ENCODE data around the gene ARID3A.

ARID3A gene

DNA sequence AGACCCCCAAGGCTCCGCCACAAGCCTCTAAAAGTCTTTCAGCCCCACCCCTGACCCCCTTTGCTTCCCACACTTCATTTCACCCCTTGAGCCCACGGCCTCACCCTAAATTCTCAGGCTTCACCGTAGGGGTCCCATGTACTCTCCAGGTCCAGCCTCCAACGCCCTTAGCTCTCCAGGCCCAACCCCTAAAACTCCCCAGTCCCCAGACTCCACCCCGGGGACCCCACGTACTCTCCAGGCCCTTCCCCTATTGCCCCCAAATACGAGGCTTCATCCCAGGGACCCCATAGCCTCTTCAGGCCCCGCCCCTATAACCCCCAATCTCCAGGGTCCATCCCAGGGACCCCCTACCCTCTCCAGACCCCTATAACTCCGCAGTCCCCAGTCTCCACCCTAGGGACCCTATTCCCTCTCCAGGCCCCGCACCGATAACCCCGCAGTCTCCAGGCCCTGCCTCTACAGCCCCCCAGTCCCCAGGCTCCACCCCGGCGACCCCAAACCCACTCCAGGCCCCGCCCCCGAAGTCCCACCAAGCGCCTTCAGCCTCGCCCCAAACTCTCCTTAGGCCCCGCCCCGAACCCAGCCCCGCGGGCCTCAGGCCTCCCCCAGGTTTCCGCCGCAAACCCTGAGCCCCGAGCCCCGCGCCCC, 33.5 kb upstream of the ARID3A start:
- DNase-seq (ENCODE audit: low read depth), result no peak

- peak; percentile 53 for DNase-seq (ENCODE audit: low read depth)
These were observed 32.7 kb upstream of the ARID3A start, which contains the start of the genes MED16 and RNU6-9 for GRCh38 chr19:892894-893689. MED16 (minus strand) TSS chr19:893187; CDS start chr19:891131, 2,056 bp downstream. RNU6-9 (plus strand) TSS chr19:893484.

GRCh38 chr19:896434-896833, 29.4 kb upstream of the ARID3A start:
- DNase-seq (ENCODE audit: low read depth), result no peak

- DNase-seq (ENCODE audit: low read depth), result no peak
These were observed 28.8 kb upstream of the ARID3A start for GRCh38 chr19:896999-897398.

GRCh38 chr19:897442-898039, 28.3 kb upstream of the ARID3A start:
- DNase-seq (ENCODE audit: low read depth), result no peak

DNA sequence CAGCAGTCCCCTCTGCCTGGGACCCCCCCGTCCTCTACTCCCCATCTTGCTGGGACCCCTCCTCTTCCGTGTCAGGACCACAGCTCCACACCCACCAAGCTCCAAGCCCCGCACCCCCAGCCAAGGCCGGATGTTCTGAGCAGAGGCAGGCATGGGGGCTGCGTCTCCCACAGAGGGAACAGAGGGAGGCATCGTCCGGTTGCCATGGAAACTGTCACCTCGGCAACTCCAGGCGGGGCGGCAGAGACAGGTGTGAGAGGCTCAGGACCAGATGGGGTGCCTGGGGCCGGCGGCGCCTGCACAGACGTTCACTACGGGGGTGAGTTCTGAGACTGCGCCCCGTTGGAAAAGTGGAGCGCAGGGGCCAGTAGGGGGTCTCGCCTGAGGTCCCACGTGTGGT, 27.2 kb upstream of the ARID3A start:
- no peak for DNase-seq (ENCODE audit: low read depth)

DNA sequence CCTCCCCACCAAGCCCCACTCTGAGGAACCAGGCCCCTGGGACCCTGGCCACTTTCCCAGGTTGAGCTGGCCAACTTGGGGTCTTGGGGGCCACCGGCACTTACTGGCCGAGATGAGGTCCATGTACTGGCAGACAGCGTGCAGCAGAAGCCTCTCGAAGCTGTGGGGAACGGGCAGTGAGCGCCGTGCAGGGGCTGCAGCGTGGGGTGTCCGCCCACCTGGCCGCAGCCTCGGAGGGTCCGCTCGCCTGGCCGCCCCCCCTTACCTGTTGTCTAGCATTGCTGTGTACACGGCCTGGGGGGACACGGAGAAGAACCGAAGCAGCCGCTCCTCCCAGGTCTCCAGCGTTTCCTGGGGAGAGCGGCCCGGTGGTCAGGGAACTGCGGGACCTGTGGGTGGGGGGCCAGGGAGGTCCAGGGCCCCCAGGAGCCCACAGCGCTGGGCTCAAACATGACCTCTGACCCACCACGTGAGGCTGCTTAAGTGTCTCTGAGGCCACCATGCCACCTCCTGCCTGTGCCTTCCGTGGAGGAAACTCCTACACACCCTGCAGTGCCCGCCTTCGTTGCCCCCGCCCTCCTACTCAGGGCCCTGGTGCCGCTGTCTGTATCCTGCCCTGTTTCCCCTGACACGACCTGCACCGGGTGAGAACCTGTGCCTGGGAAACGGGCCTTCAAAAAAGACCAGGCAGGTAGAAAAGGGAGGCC, 26.3 kb upstream of the ARID3A start:
- DNase-seq (ENCODE audit: low read depth), result no peak

DNA sequence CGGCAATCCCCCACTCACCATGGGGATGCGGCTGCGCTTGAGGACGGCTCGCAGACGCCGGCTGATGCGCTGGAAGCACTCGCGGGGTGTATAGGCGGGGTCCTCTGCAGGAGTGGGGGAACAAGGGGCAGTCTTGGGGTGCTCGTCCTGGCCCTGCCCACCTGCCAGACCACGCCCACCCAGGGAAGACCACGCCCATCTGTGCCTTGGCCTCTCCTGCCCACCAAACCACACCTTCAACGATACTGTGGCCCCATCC, 25.9 kb upstream of the ARID3A start:
- no peak for DNase-seq (ENCODE audit: low read depth)

DNA sequence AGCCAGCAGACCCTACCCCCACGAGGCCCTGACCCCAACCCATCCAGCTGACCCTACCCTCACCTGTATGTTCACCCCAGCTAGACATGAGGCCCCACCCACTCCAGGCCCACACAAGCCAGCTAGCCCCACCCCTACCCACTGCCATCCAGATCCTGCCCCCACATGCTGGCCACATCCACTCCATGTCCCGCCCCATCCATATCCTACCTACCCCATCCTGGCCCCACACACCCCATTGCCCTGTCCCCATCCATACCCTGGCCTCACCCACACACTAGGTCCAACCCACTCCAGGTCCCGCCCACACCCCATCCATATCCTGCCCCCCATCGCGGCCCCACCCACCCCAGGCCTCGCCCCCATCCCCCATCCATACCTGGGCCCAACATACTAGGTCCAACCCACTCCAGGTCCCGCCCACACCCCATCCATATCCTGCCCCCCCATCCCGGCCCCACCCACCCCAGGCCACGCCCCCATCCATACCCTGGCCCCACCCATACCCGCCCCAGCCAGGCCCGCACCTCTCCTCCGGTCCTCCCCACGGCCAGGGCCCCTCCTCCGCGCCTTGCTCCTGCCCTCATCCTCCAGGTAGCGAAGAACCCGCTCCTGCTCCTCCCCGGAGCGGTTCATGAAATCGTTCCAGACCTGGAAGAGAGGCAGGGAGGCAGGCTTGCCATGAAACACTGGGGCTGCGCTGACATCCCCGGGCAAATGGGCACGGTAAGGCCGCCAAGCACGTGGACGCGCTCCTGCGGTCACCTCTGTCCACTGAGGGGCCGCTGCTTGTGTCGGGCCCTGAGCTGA, 25.3 kb upstream of the ARID3A start:
- DNase-seq (ENCODE audit: low read depth), result no peak

- no peak for DNase-seq (ENCODE audit: low read depth)
These were observed 24.4 kb upstream of the ARID3A start for GRCh38 chr19:901216-902092.

DNA sequence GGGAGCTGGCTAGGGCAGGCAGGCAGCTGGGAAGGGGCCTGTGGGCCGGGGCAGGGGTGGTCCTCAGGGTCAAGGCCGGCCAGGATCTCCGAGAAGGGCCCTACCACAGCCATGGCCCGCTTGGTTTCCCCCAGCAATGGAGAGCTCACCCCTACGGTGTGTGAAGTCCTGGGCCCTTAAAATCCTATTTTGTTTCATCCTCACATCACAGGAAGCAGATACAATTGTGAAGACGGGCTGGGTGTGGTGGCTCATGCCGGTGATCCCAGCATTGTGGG, 23.8 kb upstream of the ARID3A start:
- no peak for DNase-seq (ENCODE audit: low read depth)

DNA sequence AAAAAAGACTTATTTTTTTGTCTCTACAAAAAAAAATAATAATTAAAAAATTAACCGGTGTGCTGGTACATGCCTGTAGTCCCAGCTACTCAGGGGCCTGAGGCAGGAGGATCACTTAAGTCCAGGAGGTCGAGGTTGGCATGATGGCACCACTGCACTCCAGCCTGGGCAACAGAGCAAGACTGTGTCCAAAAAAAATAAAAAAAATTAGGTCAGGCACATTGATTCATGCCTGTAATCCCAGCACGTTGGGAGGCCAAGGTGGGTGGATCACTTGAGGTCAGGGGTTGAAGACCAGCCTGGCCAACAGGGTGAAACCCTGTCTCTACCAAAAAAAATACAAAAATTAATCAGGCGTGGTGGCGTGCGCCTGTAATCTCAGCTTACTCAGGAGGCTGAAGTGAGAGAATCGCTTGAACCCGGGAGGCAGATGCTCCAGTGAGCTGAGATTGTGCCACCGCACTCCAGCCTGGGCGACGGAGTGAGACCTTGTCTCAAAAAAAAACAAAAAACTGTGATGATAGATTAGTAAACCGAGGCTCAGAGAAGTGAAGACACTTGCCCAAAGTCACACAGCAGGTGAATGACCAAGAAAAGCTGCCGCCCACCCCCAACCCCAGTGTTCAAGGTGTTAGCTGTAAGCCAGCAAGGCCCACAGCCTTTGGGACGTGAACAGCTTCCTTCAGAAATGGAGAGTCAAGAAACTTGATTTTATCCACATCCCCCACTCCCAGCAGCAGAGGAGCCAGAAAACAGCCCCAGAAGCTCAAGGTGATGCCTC, 23.2 kb upstream of the ARID3A start:
- no peak for DNase-seq (ENCODE audit: low read depth)

DNA sequence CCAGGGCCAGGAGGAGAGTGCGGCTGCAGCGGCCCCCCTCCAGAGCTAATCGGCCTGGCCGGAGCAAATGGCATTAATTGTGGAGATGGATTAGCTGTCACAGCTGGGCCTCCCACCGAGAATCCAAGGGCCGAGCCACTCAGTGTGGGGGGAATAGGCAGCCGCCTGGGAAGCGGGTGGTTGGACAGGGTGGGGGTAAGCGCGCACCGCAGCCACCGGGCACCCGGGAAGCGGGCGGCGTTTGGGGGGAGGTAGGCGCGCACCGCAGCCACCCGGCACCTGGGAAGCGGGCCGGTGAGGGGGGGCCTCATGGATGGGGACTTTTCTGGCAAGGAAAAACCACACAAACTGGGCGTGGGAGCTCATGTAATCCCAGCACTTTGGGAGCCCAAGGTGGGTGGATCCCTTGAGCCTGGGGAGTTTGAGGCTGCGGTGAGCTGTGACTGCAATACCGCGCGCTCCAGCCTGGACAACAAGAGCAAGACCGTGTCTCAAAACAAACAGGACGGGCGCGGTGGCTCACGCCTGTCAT, 22.5 kb upstream of the ARID3A start:
- no peak for DNase-seq (ENCODE audit: low read depth)

DNA sequence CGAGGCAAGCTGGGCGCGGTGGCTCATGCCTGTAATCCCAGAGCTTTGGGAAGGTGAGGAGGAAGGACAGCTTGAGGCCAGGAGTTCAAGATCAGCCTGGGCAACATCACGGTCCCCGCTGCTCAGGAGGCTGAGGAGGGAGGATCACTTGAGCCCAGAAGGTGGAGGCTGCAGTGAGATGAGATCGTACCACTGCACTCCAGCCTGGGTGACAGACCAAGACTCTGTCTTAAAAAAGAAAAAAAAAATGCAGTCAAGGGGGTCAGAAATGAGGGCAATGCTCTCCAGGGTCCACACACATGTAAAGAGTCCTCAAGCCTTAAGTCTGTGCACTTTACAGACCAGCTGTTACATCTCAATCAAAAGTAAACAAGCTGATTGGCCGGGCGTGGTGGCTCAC, 21.3 kb upstream of the ARID3A start:
- DNase-seq (ENCODE audit: low read depth), result no peak

GRCh38 chr19:906480-906879, 19.4 kb upstream of the ARID3A start:
- no peak for DNase-seq (ENCODE audit: low read depth)

GRCh38 chr19:907183-907853, 18.5 kb upstream of the ARID3A start:
- DNase-seq (ENCODE audit: low read depth), result no peak

GRCh38 chr19:911197-912033, 14.4 kb upstream of the ARID3A start:
- DNase-seq (ENCODE audit: low read depth), result no peak

GRCh38 chr19:912181-913079, 13.4 kb upstream of the ARID3A start:
- no peak for DNase-seq (ENCODE audit: low read depth)
